ENCODE measurements around the gene ZP3.

DNA sequence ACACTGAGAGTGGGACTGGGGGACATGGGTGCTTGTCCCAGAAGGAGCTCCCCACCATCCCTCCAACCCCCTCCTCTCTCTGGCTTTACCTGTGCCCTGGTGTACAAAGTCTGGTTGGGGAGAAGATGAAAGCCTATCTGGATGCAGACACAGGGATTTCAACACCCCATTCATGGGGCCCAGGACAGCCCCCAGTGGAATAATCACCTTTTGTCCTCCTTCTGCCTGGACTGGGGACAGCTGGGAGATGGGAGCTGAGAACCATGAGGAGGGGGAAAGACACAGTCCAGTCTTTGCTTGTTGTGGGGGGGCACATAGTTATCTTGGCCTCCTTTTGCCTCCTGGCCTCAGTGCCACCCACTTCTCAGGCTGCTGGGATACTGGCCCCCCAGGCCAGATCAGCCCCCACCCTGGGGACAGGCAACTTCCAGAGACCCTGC, 16.6 kb upstream of the ZP3 start:
- TF ChIP-seq, protein P1, sequence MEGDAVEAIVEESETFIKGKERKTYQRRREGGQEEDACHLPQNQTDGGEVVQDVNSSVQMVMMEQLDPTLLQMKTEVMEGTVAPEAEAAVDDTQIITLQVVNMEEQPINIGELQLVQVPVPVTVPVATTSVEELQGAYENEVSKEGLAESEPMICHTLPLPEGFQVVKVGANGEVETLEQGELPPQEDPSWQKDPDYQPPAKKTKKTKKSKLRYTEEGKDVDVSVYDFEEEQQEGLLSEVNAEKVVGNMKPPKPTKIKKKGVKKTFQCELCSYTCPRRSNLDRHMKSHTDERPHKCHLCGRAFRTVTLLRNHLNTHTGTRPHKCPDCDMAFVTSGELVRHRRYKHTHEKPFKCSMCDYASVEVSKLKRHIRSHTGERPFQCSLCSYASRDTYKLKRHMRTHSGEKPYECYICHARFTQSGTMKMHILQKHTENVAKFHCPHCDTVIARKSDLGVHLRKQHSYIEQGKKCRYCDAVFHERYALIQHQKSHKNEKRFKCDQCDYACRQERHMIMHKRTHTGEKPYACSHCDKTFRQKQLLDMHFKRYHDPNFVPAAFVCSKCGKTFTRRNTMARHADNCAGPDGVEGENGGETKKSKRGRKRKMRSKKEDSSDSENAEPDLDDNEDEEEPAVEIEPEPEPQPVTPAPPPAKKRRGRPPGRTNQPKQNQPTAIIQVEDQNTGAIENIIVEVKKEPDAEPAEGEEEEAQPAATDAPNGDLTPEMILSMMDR (IDR thresholded peaks at IDR 0.05): no peak
- TF ChIP-seq POLR2A (IDR thresholded peaks at IDR 0.05): no peak

Data from Peyer's patch (tissue), 4 donors.